GM12878 (cell line): ENCODE results near the gene ART4.

Experiments
- CEBPB ChIP-seq, 2 experiments: fragments of 150-350 bp in 1 of 2; IDR thresholded peaks; 2 replicates each; pipeline ENCODE4 v1.6.1; 2012 to 2014; ENCODE audit warnings: low read depth in 2 of 2, low read length in 2 of 2, borderline replicate concordance in 1 of 2, inconsistent platforms in 1 of 2
- CREM ChIP-seq: IDR thresholded peaks from 2 replicates; pipeline ENCODE4 v1.6.1; 2014; ENCODE audit warnings: antibody characterized with exemption, low read depth
- FOXK2 ChIP-seq: fragments of 450-650 bp; IDR thresholded peaks from 2 replicates; pipeline ENCODE4 v1.6.1; 2017; ENCODE audit warnings: mild to moderate bottlenecking, moderate library complexity
- POLR2A ChIP-seq: IDR thresholded peaks from 2 replicates; pipeline ENCODE4 v1.6.1; 2011; ENCODE audit warnings: low read depth, mild to moderate bottlenecking, low read length
- ZNF384 ChIP-seq: IDR thresholded peaks from 2 replicates; pipeline ENCODE4 v1.6.1; 2012; ENCODE audit warnings: low read depth, mild to moderate bottlenecking, low read length, improper control_type of control experiment, borderline replicate concordance
- TF ChIP-seq, protein P1 (sequence below), 3 experiments: IDR thresholded peaks in 2 of 3; conservative IDR thresholded peaks in 1 of 3; 2 replicates each; pipeline ENCODE4 v1.5.1; 2011; ENCODE audit warnings: low read depth in 3 of 3, low read length in 3 of 3, mild to moderate bottlenecking in 3 of 3, control low read depth in 2 of 3, moderate library complexity in 2 of 3, inconsistent platforms in 1 of 3, mixed read lengths in 1 of 3; ENCODE audit not compliant: control insufficient read depth in 2 of 3, insufficient read depth in 1 of 3; ENCODE audit errors: extremely low read depth in 1 of 3
- TF ChIP-seq, protein P2 (sequence below): IDR thresholded peaks from 2 replicates; pipeline ENCODE4 v1.6.1; 2012; ENCODE audit warnings: low read depth, low read length, improper control_type of control experiment

DNA sequence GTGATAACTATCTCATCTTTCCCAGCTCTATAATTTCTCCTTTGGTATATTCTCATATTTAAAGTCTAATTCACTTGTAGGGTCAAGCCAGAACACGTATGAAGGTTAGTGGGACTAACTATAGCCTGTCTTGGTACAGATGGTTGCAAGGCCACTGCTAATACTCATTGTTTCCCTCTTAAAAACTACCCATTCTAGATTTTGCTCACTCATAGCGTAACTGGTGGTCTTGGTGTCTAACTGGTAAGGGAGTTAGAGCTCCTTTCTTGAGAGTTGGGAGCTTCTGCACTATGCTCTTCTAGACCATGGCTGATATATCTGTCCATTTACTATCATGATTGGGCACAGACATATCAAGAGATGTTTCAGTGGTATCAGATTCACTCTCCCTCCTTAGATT lies 33.5 kb upstream of the ART4 start:
- TF ChIP-seq FOXK2, result no peak
- no peak for TF ChIP-seq POLR2A
- no peak for TF ChIP-seq CREM
- TF ChIP-seq, protein P1, sequence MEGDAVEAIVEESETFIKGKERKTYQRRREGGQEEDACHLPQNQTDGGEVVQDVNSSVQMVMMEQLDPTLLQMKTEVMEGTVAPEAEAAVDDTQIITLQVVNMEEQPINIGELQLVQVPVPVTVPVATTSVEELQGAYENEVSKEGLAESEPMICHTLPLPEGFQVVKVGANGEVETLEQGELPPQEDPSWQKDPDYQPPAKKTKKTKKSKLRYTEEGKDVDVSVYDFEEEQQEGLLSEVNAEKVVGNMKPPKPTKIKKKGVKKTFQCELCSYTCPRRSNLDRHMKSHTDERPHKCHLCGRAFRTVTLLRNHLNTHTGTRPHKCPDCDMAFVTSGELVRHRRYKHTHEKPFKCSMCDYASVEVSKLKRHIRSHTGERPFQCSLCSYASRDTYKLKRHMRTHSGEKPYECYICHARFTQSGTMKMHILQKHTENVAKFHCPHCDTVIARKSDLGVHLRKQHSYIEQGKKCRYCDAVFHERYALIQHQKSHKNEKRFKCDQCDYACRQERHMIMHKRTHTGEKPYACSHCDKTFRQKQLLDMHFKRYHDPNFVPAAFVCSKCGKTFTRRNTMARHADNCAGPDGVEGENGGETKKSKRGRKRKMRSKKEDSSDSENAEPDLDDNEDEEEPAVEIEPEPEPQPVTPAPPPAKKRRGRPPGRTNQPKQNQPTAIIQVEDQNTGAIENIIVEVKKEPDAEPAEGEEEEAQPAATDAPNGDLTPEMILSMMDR (IDR thresholded peaks at IDR 0.05 in 2 of 3, conservative IDR thresholded peaks at IDR 0.05 in 1 of 3; ENCODE audit: control insufficient read depth in 2 of 3, extremely low read depth in 1 of 3, insufficient read depth in 1 of 3, low read depth in 3 of 3, low read length in 3 of 3), result no peak
- TF ChIP-seq ZNF384, result no peak
- TF ChIP-seq, protein P2, sequence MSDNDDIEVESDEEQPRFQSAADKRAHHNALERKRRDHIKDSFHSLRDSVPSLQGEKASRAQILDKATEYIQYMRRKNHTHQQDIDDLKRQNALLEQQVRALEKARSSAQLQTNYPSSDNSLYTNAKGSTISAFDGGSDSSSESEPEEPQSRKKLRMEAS, result no peak
- TF ChIP-seq CEBPB (IDR thresholded peaks at IDR 0.05; ENCODE audit: borderline replicate concordance in 1 of 2, low read depth in 2 of 2, low read length in 2 of 2), result no peak
